Body of pancreas (tissue), 4 donors: ENCODE measurements around the gene SLC25A12.

Experiments
- CTCF ChIP-seq, 7 experiments: fragments of 450-650 bp in 4 of 7; fragments of 200-600 bp in 3 of 7; sonication (generic) in 3 of 7; IDR thresholded peaks; one replicate each; pipeline ENCODE4 v1.5.1; 2016 to 2019; ENCODE audit warnings: antibody characterized with exemption in 7 of 7
- POLR2A ChIP-seq, 3 donors: fragments of 450-650 bp; IDR thresholded peaks; one replicate each; pipeline ENCODE4 v1.6.1; 2016; ENCODE audit warnings: antibody characterized with exemption in 3 of 3, mild to moderate bottlenecking in 2 of 3

DNA sequence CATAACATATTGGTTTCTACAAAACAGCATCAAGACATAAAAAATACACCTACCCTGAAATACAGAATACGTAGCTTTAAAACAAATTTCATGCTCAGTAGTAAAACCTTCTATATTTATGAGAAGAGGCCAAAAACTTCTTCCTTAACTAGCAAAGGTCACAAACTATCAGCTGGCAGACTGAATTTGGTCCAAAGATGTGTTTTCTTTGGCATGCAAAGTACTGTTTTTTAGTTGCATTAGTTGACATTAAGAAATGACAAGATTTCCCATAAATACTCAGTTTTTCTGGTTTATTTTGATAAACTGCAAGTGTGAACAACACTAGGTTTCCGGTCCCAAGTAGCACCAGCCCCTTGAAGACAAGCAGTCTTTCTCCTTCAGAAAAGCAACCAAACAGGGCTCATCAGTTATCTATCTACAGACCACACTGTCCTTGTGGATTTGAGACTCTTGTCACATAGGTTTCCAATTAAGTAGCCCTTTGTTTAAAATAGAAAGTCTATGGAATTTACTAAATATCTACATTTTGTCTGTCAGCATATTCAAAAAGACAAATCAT lies 35.6 kb downstream of the SLC25A12 start:
- TF ChIP-seq CTCF (IDR thresholded peaks at IDR 0.05) (no peak), POLR2A (IDR thresholded peaks at IDR 0.05) (no peak)
